Ammon's horn (tissue), 1 donor: ENCODE data around the gene CCDC13.

ENCODE experiments used
- DNase-seq: peaks from one replicate; pipeline ENCODE4 v3.0.0-alpha.2; 2016; ENCODE audit warnings: low spot score

The CCDC13 gene

GRCh38 chr3:42752441-42752840 lies 20.6 kb downstream of the CCDC13 start:
- no peak for DNase-seq

GRCh38 chr3:42751609-42752008 lies 21.4 kb downstream of the CCDC13 start:
- peak; percentile 19 for DNase-seq

- peak; percentile 1 for DNase-seq
These were observed 22.2 kb downstream of the CCDC13 start for GRCh38 chr3:42750834-42751233.

GRCh38 chr3:42749753-42750231 lies 23.3 kb downstream of the CCDC13 start:
- peak; percentile 71 for DNase-seq

GRCh38 chr3:42749025-42749752 lies 23.9 kb downstream of the CCDC13 start:
- no peak for DNase-seq

- no peak for DNase-seq
These were observed 25.5 kb downstream of the CCDC13 start for GRCh38 chr3:42747581-42747980.

GRCh38 chr3:42746455-42747450 lies 26.3 kb downstream of the CCDC13 start:
- DNase-seq: peak; percentile 69

GRCh38 chr3:42745776-42746454 lies 27.1 kb downstream of the CCDC13 start:
- DNase-seq: no peak

- no peak for DNase-seq
These were observed 27.7 kb downstream of the CCDC13 start for GRCh38 chr3:42745291-42745745.

GRCh38 chr3:42743204-42743995 lies 29.7 kb downstream of the CCDC13 start:
- no peak for DNase-seq

- DNase-seq: no peak
These were observed 30.4 kb downstream of the CCDC13 start for GRCh38 chr3:42742688-42743087.

GRCh38 chr3:42742259-42742658 lies 30.8 kb downstream of the CCDC13 start:
- DNase-seq: no peak

GRCh38 chr3:42741796-42742195 lies 31.3 kb downstream of the CCDC13 start:
- no peak for DNase-seq

- DNase-seq: peak; percentile 87
These were observed 33.5 kb downstream of the CCDC13 start for GRCh38 chr3:42739401-42740158.

- DNase-seq: no peak
These were observed 36.5 kb downstream of the CCDC13 start for GRCh38 chr3:42736531-42736930.

GRCh38 chr3:42736081-42736480 lies 37.0 kb downstream of the CCDC13 start:
- no peak for DNase-seq

- DNase-seq: no peak
These were observed 37.4 kb downstream of the CCDC13 start for GRCh38 chr3:42735615-42736014.

GRCh38 chr3:42735019-42735418 lies 38.0 kb downstream of the CCDC13 start:
- no peak for DNase-seq

GRCh38 chr3:42734263-42734860 lies 38.7 kb downstream of the CCDC13 start:
- no peak for DNase-seq
